ENCODE measurements around the gene SPRR2B. TPM values are rescaled to one million over a fixed set of nuclear protein-coding genes. Genes with fewer than 3 reads are reported as not detected.

The SPRR2B gene
- not detected in 2 replicates for total RNA-seq (2016; rRNA removed; fragmentation: Illumina TruSeq; extraction: Trizol)
- total RNA-seq (2016; cell fraction: cytosol; rRNA removed; fragmentation: Illumina TruSeq; extraction: Trizol; ENCODE audit: low read depth): not detected in 2 replicates
- total RNA-seq (2016; cell fraction: insoluble cytoplasmic fraction; rRNA removed; fragmentation: Illumina TruSeq; extraction: Trizol): not detected in 2 replicates
- total RNA-seq (2016; cell fraction: membrane; rRNA removed; fragmentation: Illumina TruSeq; extraction: Trizol): not detected in 2 replicates
- not detected in 2 replicates for total RNA-seq (2016; cell fraction: nucleus; rRNA removed; fragmentation: Illumina TruSeq; extraction: Trizol)
- not detected in 2 replicates for polyA plus RNA-seq (2011; rRNA removed)
- not detected in 2 replicates for polyA plus RNA-seq (2011; cell fraction: cytosol; rRNA removed)
- not detected in 2 replicates for polyA plus RNA-seq (2011; cell fraction: nucleus; rRNA removed)
- not detected in 2 replicates for polyA plus RNA-seq (2012)
- not detected in 2 replicates for polyA plus RNA-seq (2016; cell fraction: cytosol; fragmentation: Illumina TruSeq; extraction: Trizol; ENCODE audit: low read depth)
- not detected in 2 replicates for polyA plus RNA-seq (2016; cell fraction: insoluble cytoplasmic fraction; fragmentation: Illumina TruSeq; extraction: Trizol; ENCODE audit: low read depth)
- polyA plus RNA-seq (2016; cell fraction: membrane; fragmentation: Illumina TruSeq; extraction: Trizol; ENCODE audit: low read depth): not detected in 2 replicates
- polyA plus RNA-seq (2016; cell fraction: nucleus; fragmentation: Illumina TruSeq; extraction: Trizol; ENCODE audit: insufficient read depth, low read depth): not detected in 2 replicates
- not detected in 2 replicates for polyA minus RNA-seq (2011; rRNA and poly(A)+ RNA removed; ENCODE audit: low replicate concordance)
- polyA minus RNA-seq (2011; cell fraction: cytosol; rRNA and poly(A)+ RNA removed): not detected in 2 replicates
- polyA minus RNA-seq (2011; cell fraction: nucleus; rRNA and poly(A)+ RNA removed): not detected in 2 replicates
- not detected for Bru-seq, nascent RNA
- not detected for BruChase-seq, experiment 1, labeled RNA remaining after a 6-hour chase
- not detected for BruChase-seq, experiment 2, labeled RNA remaining after a 2-hour chase
- long read RNA-seq, experiment 1: 0 reads
- long read RNA-seq, experiment 2: 0 reads

- no peaks in the 10 kb centered on the region for H3K36me3 ChIP-seq (replicated peaks in 1 of 2; ENCODE audit: control insufficient read depth in 1 of 2, insufficient read depth in 2 of 2, low read length in 2 of 2)
- no peaks in the 10 kb centered on the region for H3K27me3 ChIP-seq (ENCODE audit: control insufficient read depth in 1 of 2, insufficient read depth in 2 of 2, low read length in 2 of 2)
- H3K4me1 ChIP-seq (ENCODE audit: insufficient read depth, low read length): no peaks in the 10 kb centered on the region
- no TSS peak for BruUV-seq (replicated peaks)
- H3K79me2 ChIP-seq (ENCODE audit: insufficient read depth, low read length): no peaks in the 10 kb centered on the region
- no peak within 1 kb of the TSS for H3K9ac ChIP-seq (ENCODE audit: insufficient read depth, low read depth, low read length)
- H3K9me3 ChIP-seq (ENCODE audit: low read length): no peaks in the 10 kb centered on the region
- no peak within 1 kb of the TSS for H3K4me3 ChIP-seq (replicated peaks in 1 of 3; ENCODE audit: insufficient read depth in 1 of 3, low read depth in 2 of 3, low read length in 3 of 3)
- intact Hi-C loops (cut with micrococcal nuclease; ENCODE audit: unreplicated experiment): no loop called here
- 0% methylated on average over 2 of the region's 2 CpGs for WGBS (ENCODE audit: low lambda C conversion rate)
- H2AFZ ChIP-seq (ENCODE audit: low read length): no peak within 1 kb of the TSS
- in situ Hi-C loops (cut with HindIII; ENCODE audit: extremely low pct_ligation_motif_present, low pct_unique_long_range_greater_than_20kb): no loop called here
- CTCF ChIA-PET (ENCODE audit: low intra/inter-chr PET ratio, low total read pairs): no interaction called here
- no peak for ATAC-seq
- H3K4me2 ChIP-seq (ENCODE audit: low read depth, low read length): no peak within 1 kb of the TSS
- no peak for DNase-seq (ENCODE audit: low spot score)
- FAIRE-seq: no peak
- H3K27ac ChIP-seq (ENCODE audit: extremely low read length, insufficient read depth, low read length): no peak within 1 kb of the TSS
- POLR2A ChIA-PET: no interaction called here
- no peaks in the 10 kb centered on the region for H4K20me1 ChIP-seq (ENCODE audit: insufficient read depth, low read length)
- TF ChIP-seq ZNF577 (CRISPR knock-in tag; IDR thresholded peaks at IDR 0.05; ENCODE audit: borderline replicate concordance, low read depth) (no peak), POGK (CRISPR knock-in tag; conservative IDR thresholded peaks at IDR 0.05) (no peak), ZSCAN29 (CRISPR knock-in tag; conservative IDR thresholded peaks at IDR 0.05) (no peak), ZNF720 (CRISPR knock-in tag; IDR thresholded peaks at IDR 0.05) (no peak), RFX3 (CRISPR knock-in tag; IDR thresholded peaks at IDR 0.05) (no peak), POLR2A (IDR thresholded peaks at IDR 0.05; ENCODE audit: insufficient read depth in 1 of 2, low read depth in 2 of 2, low read length in 2 of 2) (no peak), SRF (IDR thresholded peaks at IDR 0.05; ENCODE audit: low read depth, low read length) (no peak), HOXA3 (CRISPR knock-in tag; IDR thresholded peaks at IDR 0.05) (no peak), ZBTB39 (CRISPR knock-in tag; IDR thresholded peaks at IDR 0.05) (no peak)
- TF ChIP-seq, protein P1, sequence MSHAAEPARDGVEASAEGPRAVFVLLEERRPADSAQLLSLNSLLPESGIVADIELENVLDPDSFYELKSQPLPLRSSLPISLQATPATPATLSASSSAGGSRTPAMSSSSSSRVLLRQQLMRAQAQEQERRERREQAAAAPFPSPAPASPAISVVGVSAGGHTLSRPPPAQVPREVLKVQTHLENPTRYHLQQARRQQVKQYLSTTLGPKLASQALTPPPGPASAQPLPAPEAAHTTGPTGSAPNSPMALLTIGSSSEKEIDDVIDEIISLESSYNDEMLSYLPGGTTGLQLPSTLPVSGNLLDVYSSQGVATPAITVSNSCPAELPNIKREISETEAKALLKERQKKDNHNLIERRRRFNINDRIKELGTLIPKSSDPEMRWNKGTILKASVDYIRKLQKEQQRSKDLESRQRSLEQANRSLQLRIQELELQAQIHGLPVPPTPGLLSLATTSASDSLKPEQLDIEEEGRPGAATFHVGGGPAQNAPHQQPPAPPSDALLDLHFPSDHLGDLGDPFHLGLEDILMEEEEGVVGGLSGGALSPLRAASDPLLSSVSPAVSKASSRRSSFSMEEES (CRISPR knock-in tag; IDR thresholded peaks at IDR 0.05): no peak
Observed at GRCh38 chr1:153071511-153071910, at the start of gene SPRR2B. SPRR2B (minus strand) TSS chr1:153071611; CDS start chr1:153070839, 772 bp downstream.

Measured in HepG2 (cell line).